Ovary (tissue), 9 donors: ENCODE results near the gene LDB2. TPM values are rescaled to one million over a fixed set of nuclear protein-coding genes. Genes with fewer than 3 reads are reported as not detected.

ENCODE experiments used
- DNase-seq, 5 donors: peaks; one replicate each; pipeline ENCODE4 v3.0.0-alpha.2; 2019 to 2020
- H3K27ac ChIP-seq, 2 donors: fragments of 200-600 bp; one replicate each; pipeline versions ENCODE4 v1.5.1 to v1.8.0; 2019 to 2022
- H3K27me3 ChIP-seq: fragments of 200-600 bp; one replicate; pipeline ENCODE4 v1.8.0; 2022
- H3K36me3 ChIP-seq: fragments of 200-600 bp; sonication (generic); one replicate; pipeline ENCODE4 v1.5.1; 2019
- H3K4me1 ChIP-seq: one replicate; pipeline ENCODE4 v1.8.1; 2013; ENCODE audit warnings: mild to moderate bottlenecking, moderate library complexity; ENCODE audit not compliant: insufficient read depth
- H3K4me3 ChIP-seq: fragments of 200-600 bp; sonication (generic); one replicate; pipeline ENCODE4 v1.5.1; 2017
- H3K9me3 ChIP-seq, 2 donors: fragments of 200-600 bp in 1 of 2; sonication (generic) in 1 of 2; one replicate each; pipeline versions ENCODE4 v1.5.1 to v1.8.1; 2013 to 2019; ENCODE audit warnings: mild to moderate bottlenecking in 1 of 2, moderate library complexity in 1 of 2
- CTCF ChIP-seq, 3 donors: fragments of 450-650 bp in 2 of 3; fragments of 200-600 bp in 1 of 3; IDR thresholded peaks; one replicate each; pipeline versions ENCODE4 v1.5.1 to v1.8.0; 2016 to 2022; ENCODE audit warnings: antibody characterized with exemption in 3 of 3, mild to moderate bottlenecking in 1 of 3
- EP300 ChIP-seq: sonication (generic); formaldehyde crosslinking; IDR thresholded peaks from one replicate; pipeline ENCODE4 v1.6.1; 2017; ENCODE audit warnings: antibody characterized with exemption
- POLR2A ChIP-seq: fragments of 450-650 bp; IDR thresholded peaks from one replicate; pipeline ENCODE4 v1.6.1; 2017; ENCODE audit warnings: antibody characterized with exemption, mild to moderate bottlenecking, moderate library complexity
- WGBS, 3 donors: extraction: QIAGEN DNeasy Blood & Tissue Kit in 1 of 3; methylation state at CpG; one replicate each; pipeline versions ENCODE4 v1.1.5 to v1.1.7; 2013 to 2017; 5-methylcytosine and 5-hydroxymethylcytosine counted together
- intact Hi-C, 4 donors: fragments of 100-400 bp; cut with DNase I; formaldehyde crosslinking; loops; one replicate each; pipeline versions ENCODE4 v1.11.0 to v1.15.1; 2022 to 2023
- polyA plus RNA-seq, 2 donors: library from polyadenylated mRNA; stranded (reverse); fragments of 200-250 nt in 1 of 2; fragments of 350-450 nt in 1 of 2; fragmentation: Illumina TruSeq in 1 of 2; extraction: RNeasy Lipid Tissue Mini Kit (QIAGEN cat#74804) in 1 of 2; gene quantifications; one replicate each; pipeline ENCODE4 v1.2.3, GENCODE V29; 2013 to 2014
- total RNA-seq, 7 donors: library from RNA; depleted of rRNA in 2 of 7; stranded (reverse); fragments of >200 nt in 2 of 7; fragmentation: NEBNext Ultra II Directional in 3 of 7; extraction: Animal tissue kit (Norgen Biotek cat#: 25700) in 3 of 7; gene quantifications; one replicate each; pipeline versions ENCODE4 v1.1.0 to v1.2.4, GENCODE V29; 2016 to 2023
- donor health status: DM: no; HTN: no; CAD: no; lungs with moderate emphysema.
- donor health status: DM: no; HTN: no; CAD: no.
- donor health status: Bipolar disorder and iron deficiency.
- donor health status: DM: yes; HTN: yes; CAD: no.
- donor health status: DM: no; HTN: no; CAD: no.
- donor health status: DM: yes; HTN: yes; CAD: no.

LDB2 gene
- total and polyA plus RNA-seq, 9 donors, result 17.0 to 89.1 (median 27.4) TPM

GRCh38 chr4:16883806-16884205 lies 14.6 kb downstream of the LDB2 start:
- DNase-seq, result no peak
- Histone ChIP-seq H3K4me1 (no peaks in the 10 kb centered on the region), H3K27me3 (no peaks in the 10 kb centered on the region)

GRCh38 chr4:16881151-16881884 lies 17.1 kb downstream of the LDB2 start:
- WGBS, 3 donors, result 90 to 92% (median 92%) methylated on average over 7 of the region's 7 CpGs
- intact Hi-C loops, result no loop called here
- no peak for DNase-seq
- no peaks in the 10 kb centered on the region for H3K27me3 ChIP-seq
- no peak overlapping the region for H3K4me3 ChIP-seq
- H3K4me1 ChIP-seq, result no peaks in the 10 kb centered on the region
- TF ChIP-seq POLR2A (no peak), CTCF (IDR thresholded peaks at IDR 0.05) (no peak), EP300 (no peak)
- H3K9me3 ChIP-seq, result no peaks in the 10 kb centered on the region
- no peaks in the 10 kb centered on the region for H3K36me3 ChIP-seq
- no peak overlapping the region for H3K27ac ChIP-seq

More at GRCh38 chr4:16883806-16884205, 14.6 kb downstream of the LDB2 start:
- H3K27ac ChIP-seq, result no peak overlapping the region
- H3K9me3 ChIP-seq, result no peaks in the 10 kb centered on the region
- TF ChIP-seq EP300, result no peak
- TF ChIP-seq CTCF (IDR thresholded peaks at IDR 0.05), result no peak
- TF ChIP-seq POLR2A, result no peak
- no peak overlapping the region for H3K4me3 ChIP-seq
- 45 to 59% (median 51%) methylated on average over 4 of the region's 4 CpGs for WGBS, 3 donors
- intact Hi-C loops, result no loop called here
- no peaks in the 10 kb centered on the region for H3K36me3 ChIP-seq

GRCh38 chr4:16875487-16875886 lies 23.0 kb downstream of the LDB2 start:
- Histone ChIP-seq H3K27ac (no peak overlapping the region), H3K36me3 (no peaks in the 10 kb centered on the region), H3K9me3 (no peaks in the 10 kb centered on the region), H3K27me3 (no peaks in the 10 kb centered on the region), H3K4me3 (no peak overlapping the region), H3K4me1 (no peaks in the 10 kb centered on the region)
- 68 to 86% (median 69%) methylated on average over 5 of the region's 5 CpGs for WGBS, 3 donors
- TF ChIP-seq EP300 (no peak), CTCF (IDR thresholded peaks at IDR 0.05) (no peak), POLR2A (no peak)
- DNase-seq, result no peak
- intact Hi-C loops, result no loop called here

- TF ChIP-seq POLR2A (no peak), CTCF (IDR thresholded peaks at IDR 0.05) (no peak), EP300 (no peak)
- Histone ChIP-seq H3K36me3 (no peaks in the 10 kb centered on the region), H3K4me1 (no peaks in the 10 kb centered on the region), H3K27me3 (no peaks in the 10 kb centered on the region), H3K9me3 (no peaks in the 10 kb centered on the region), H3K4me3 (no peak overlapping the region), H3K27ac (no peak overlapping the region)
- intact Hi-C loops, result no loop called here
- DNase-seq, result no peak
- 91 to 96% (median 95%) methylated on average over 12 of the region's 12 CpGs for WGBS, 3 donors
Observed at GRCh38 chr4:16869594-16870245, 28.7 kb downstream of the LDB2 start.
